Endothelial cell of umbilical vein (primary cell): ENCODE results near the gene EMID1. TPM values are rescaled to one million over a fixed set of nuclear protein-coding genes. Genes with fewer than 3 reads are reported as not detected.

Experiments
- BruUV-seq: library from RNA; stranded (reverse); fragments of 400-500 nt; replicated peaks from 2 replicates; lab custom pipeline; 2021; lab: Mats Ljungman, UMichigan
- CTCF ChIA-PET: fragments of 300-600, 350-600 bp; sonication (Branson Sonifier 250); formaldehyde crosslinking; loops from one replicate; lab custom pipeline; 2021; ENCODE audit warnings: antibody characterized with exemption, inconsistent platforms; lab: Charles Lee
- POLR2A ChIA-PET: fragments of 300-600, 350-600 bp; sonication (Branson Sonifier 250); formaldehyde crosslinking; loops from one replicate; lab custom pipeline; 2021; ENCODE audit warnings: antibody characterized with exemption, inconsistent platforms; lab: Charles Lee
- DNase-seq: peaks from one replicate; pipeline ENCODE4 v3.0.0-alpha.2; 2011; ENCODE audit warnings: low read depth, low spot score
- FAIRE-seq: peaks from 2 replicates; lab custom pipeline; 2011; peaks lifted over from hg19 to GRCh38; lab: Jason Lieb, UNC
- H2AFZ ChIP-seq: 2 replicates; pipeline ENCODE4 v1.6.0; 2012; ENCODE audit warnings: low read depth, low read length, control low read depth, inconsistent platforms
- H3K27ac ChIP-seq: 2 replicates; pipeline ENCODE4 v1.5.1; 2011; ENCODE audit warnings: low read depth, mild to moderate bottlenecking, control low read depth, low read length, moderate library complexity; ENCODE audit not compliant: insufficient read depth
- H3K27me3 ChIP-seq, 2 experiments: 2 replicates each; pipeline versions ENCODE4 v1.6.0 to v1.6.1; 2011; ENCODE audit warnings: low read length in 2 of 2, mixed read lengths in 1 of 2; ENCODE audit not compliant: control insufficient read depth in 2 of 2, insufficient read depth in 2 of 2
- H3K36me3 ChIP-seq, 2 experiments: 2 replicates in 1 of 2; 3 replicates in 1 of 2; pipeline ENCODE4 v1.5.1; 2011; ENCODE audit warnings: low read length in 2 of 2, mild to moderate bottlenecking in 1 of 2, moderate library complexity in 1 of 2; ENCODE audit not compliant: control insufficient read depth in 2 of 2, insufficient read depth in 2 of 2; ENCODE audit errors: extremely low read depth in 1 of 2
- H3K4me1 ChIP-seq: 3 replicates; pipeline ENCODE4 v1.5.1; 2011; ENCODE audit warnings: mild to moderate bottlenecking, low read length; ENCODE audit not compliant: control insufficient read depth, insufficient read depth; ENCODE audit errors: extremely low read depth
- H3K4me2 ChIP-seq: 2 replicates; pipeline ENCODE4 v1.6.1; 2011; ENCODE audit warnings: low read length, control low read depth, mixed read lengths; ENCODE audit not compliant: insufficient read depth
- H3K4me3 ChIP-seq, 3 experiments: fragments of 200-600 bp in 1 of 3; sonication (generic), shearing (Covaris generic) in 1 of 3; replicated peaks in 1 of 3; 2 replicates each; pipeline ENCODE4 v1.5.1; 2011 to 2016; ENCODE audit warnings: control low read depth in 3 of 3, low read length in 3 of 3, mild to moderate bottlenecking in 2 of 3, inconsistent platforms in 1 of 3, low read depth in 1 of 3, moderate library complexity in 1 of 3; ENCODE audit not compliant: insufficient read depth in 1 of 3
- H3K79me2 ChIP-seq: 2 replicates; pipeline ENCODE4 v1.6.0; 2012; ENCODE audit warnings: low read length, inconsistent platforms; ENCODE audit not compliant: control insufficient read depth, insufficient read depth
- H3K9ac ChIP-seq: replicated peaks from 2 replicates; pipeline ENCODE3; 2011; ENCODE audit warnings: low read length, control low read depth; ENCODE audit not compliant: insufficient read depth; ENCODE audit errors: extremely low read depth
- H3K9me1 ChIP-seq: replicated peaks from 3 replicates; pipeline ENCODE4 v1.6.0; 2011; ENCODE audit warnings: mild to moderate bottlenecking, low read length; ENCODE audit not compliant: control insufficient read depth, insufficient read depth; ENCODE audit errors: extremely low read depth
- H3K9me3 ChIP-seq: replicated peaks from 2 replicates; pipeline ENCODE4 v1.5.1; 2012; ENCODE audit warnings: low read length, inconsistent platforms; ENCODE audit not compliant: control insufficient read depth, insufficient read depth
- H4K20me1 ChIP-seq: replicated peaks from 2 replicates; pipeline ENCODE3; 2011; ENCODE audit warnings: mild to moderate bottlenecking, low read length; ENCODE audit not compliant: control insufficient read depth, insufficient read depth; ENCODE audit errors: extremely low read depth
- CTCF ChIP-seq, 2 donors: IDR thresholded peaks; 1 replicate in 1 of 2; 2 replicates in 1 of 2; pipeline ENCODE4 v1.5.1; 2011; ENCODE audit warnings: low read length in 2 of 2, mild to moderate bottlenecking in 2 of 2, moderate library complexity in 2 of 2, control low read depth in 1 of 2, inconsistent platforms in 1 of 2, low read depth in 1 of 2; ENCODE audit not compliant: insufficient read depth in 1 of 2; ENCODE audit errors: extremely low read depth in 1 of 2
- FOS ChIP-seq: IDR thresholded peaks from 2 replicates; pipeline ENCODE4 v1.6.1; 2011; ENCODE audit warnings: mild to moderate bottlenecking, low read length, moderate library complexity, borderline replicate concordance; ENCODE audit not compliant: insufficient read depth
- JUN ChIP-seq: IDR thresholded peaks from 2 replicates; pipeline ENCODE4 v1.6.1; 2011; ENCODE audit warnings: borderline replicate concordance, low read depth; ENCODE audit not compliant: insufficient read length, insufficient read depth
- MAX ChIP-seq: IDR thresholded peaks from 2 replicates; pipeline ENCODE4 v1.6.1; 2011; ENCODE audit not compliant: insufficient read depth, insufficient read length
- MYC ChIP-seq: IDR thresholded peaks from one replicate; pipeline ENCODE4 v1.6.1; 2011; ENCODE audit warnings: mild to moderate bottlenecking, low read depth, low read length
- POLR2AphosphoS5 ChIP-seq: IDR thresholded peaks from 2 replicates; pipeline ENCODE4 v1.6.1; 2012; ENCODE audit warnings: low read depth, mild to moderate bottlenecking, control low read depth, low read length, moderate library complexity; ENCODE audit not compliant: insufficient read depth
- dilution Hi-C: fragments of 300-500 bp; cut with MboI; formaldehyde crosslinking; loops from one replicate; pipeline ENCODE4 v1.15.0; 2019; ENCODE audit warnings: low sequenced_read_pairs; ENCODE audit not compliant: extremely low pct_ligation_motif_present
- intact Hi-C: fragments of 100-400 bp; cut with micrococcal nuclease; formaldehyde crosslinking; loops from one replicate; pipeline ENCODE4 v1.10.0; 2022
- polyA plus RNA-seq, 4 experiments: library from polyadenylated mRNA; depleted of rRNA in 3 of 4; stranded (reverse) in 3 of 4; unstranded in 1 of 4; fragments of >200 nt; gene quantifications; 2 replicates each; pipeline versions ENCODE4 v1.2.1 to v1.2.3, GENCODE V29; 2011 to 2012; ENCODE audit warnings: missing spikeins in 1 of 4
- total RNA-seq: library from RNA; stranded (reverse); gene quantifications from 2 replicates; pipeline ENCODE4 v1.2.3, GENCODE V29; 2021

The EMID1 gene
- total and polyA plus RNA-seq, 2 donors (not counting 3 experiments of a cell fraction or from before 2014, with no cell fraction given) = 0.51 to 0.75 TPM

- Histone ChIP-seq H3K27me3 (no peaks in the 10 kb centered on the region), H3K4me3 (peak overlapping the region in 1 of 3 experiments; percentile 85), H3K27ac (no peak overlapping the region), H3K9me3 (no peaks in the 10 kb centered on the region), H2AFZ (peak overlapping the region; percentile 93), H3K36me3 (peaks cover 0 to 4% of the 10 kb centered on the region in 2 experiments), H3K4me2 (no peak overlapping the region), H3K4me1 (peaks cover 33% of the 10 kb centered on the region), H3K79me2 (peaks cover 9% of the 10 kb centered on the region), H4K20me1 (no peaks in the 10 kb centered on the region), H3K9me1 (no peaks in the 10 kb centered on the region), H3K9ac (no peak overlapping the region)
- DNase-seq (no peak), FAIRE-seq (no peak)
- POLR2A ChIA-PET = no interaction called here
- no TSS peak for BruUV-seq
- dilution Hi-C loops (no loop called here), intact Hi-C loops (loop anchor here (1.0 to 5.0 kb wide), 2 partner anchors 39 to 53 kb away; partner anchors contain the start of genes EWSR1 and RHBDD3)
- no peak for TF ChIP-seq POLR2AphosphoS5
- no peak for TF ChIP-seq FOS
- no peak for TF ChIP-seq MYC
- CTCF ChIA-PET = interaction anchor here (1.1 to 2.0 kb wide), 5 partner anchors 11 to 54 kb away, joined by 3 to 16 read pairs (median 5); no protein-coding TSS in a partner anchor
These were observed 100.1 kb downstream of the EMID1 start for GRCh38 chr22:29305836-29306174.

GRCh38 chr22:29306175-29306834 is 100.6 kb downstream of the EMID1 start, which contains the start of gene GAS2L1:
TSS of gene GAS2L1 (plus strand) at chr22:29306650. CDS start at chr22:29308106, 1,456 bp downstream.
- no peaks in the 10 kb centered on the region for H3K9me3 ChIP-seq
- H3K27me3 ChIP-seq = no peaks in the 10 kb centered on the region
- ChIA-PET CTCF (interaction anchor here (1.1 to 2.0 kb wide), 7 partner anchors 11 to 199 kb away, joined by 3 to 16 read pairs (median 5); no protein-coding TSS in a partner anchor), POLR2A (interaction anchor here (0.6 kb wide), 1 partner anchor 13 kb away, joined by 3 read pairs; no protein-coding TSS in a partner anchor)
- H3K4me3 ChIP-seq = peak within 1 kb of the TSS; percentile 82 to 85 (median 84)
- BruUV-seq = no TSS peak
- dilution Hi-C loops = no loop called here
- peak; percentile 85 for DNase-seq
- peak within 1 kb of the TSS; percentile 93 for H2AFZ ChIP-seq
- peak within 1 kb of the TSS; percentile 77 for H3K9ac ChIP-seq
- intact Hi-C loops = loop anchor here (1.0 to 5.0 kb wide), 2 partner anchors 39 to 53 kb away; partner anchors contain the start of genes EWSR1 and RHBDD3
- peak within 1 kb of the TSS; percentile 85 for H3K4me2 ChIP-seq
- peak within 1 kb of the TSS; percentile 87 for H3K27ac ChIP-seq
- peak; percentile 91 for FAIRE-seq
- no peaks in the 10 kb centered on the region for H4K20me1 ChIP-seq
- H3K79me2 ChIP-seq = peaks cover 9% of the 10 kb centered on the region
- no peaks in the 10 kb centered on the region for H3K9me1 ChIP-seq
- H3K36me3 ChIP-seq = no peaks in the 10 kb centered on the region
- TF ChIP-seq JUN = no peak
- no peak for TF ChIP-seq MAX
- TF ChIP-seq MYC = no peak
- TF ChIP-seq POLR2AphosphoS5 = peak; percentile 45
- peak; percentile 56 to 78 for TF ChIP-seq CTCF (IDR thresholded peaks at IDR 0.05; ENCODE audit: extremely low read depth in 1 of 2, insufficient read depth in 1 of 2, low read depth in 1 of 2, low read length in 2 of 2)
- H3K4me1 ChIP-seq = peaks cover 36% of the 10 kb centered on the region
